A549 (cell line): ENCODE measurements around the gene PIGB. TPM values are rescaled to one million over a fixed set of nuclear protein-coding genes. Genes with fewer than 3 reads are reported as not detected.

Experiments used
- ATAC-seq, 2 experiments: fragments of 200-7000 bp in 1 of 2; fragments of >200 bp in 1 of 2; cut with Nextera tagmentation in 1 of 2; cut with Tn5 transposase in 1 of 2; 3 replicates each; pipeline versions ENCODE4 v1.8.0 to v1.9.1; 2018 to 2020; ENCODE audit warnings: mild to moderate bottlenecking in 1 of 2, moderate library complexity in 1 of 2
- CTCF ChIA-PET: fragments of 300-600 bp; sonication (Branson Sonifier 250); formaldehyde crosslinking; extraction: SDS; loops from one replicate; lab custom pipeline; 2021; ENCODE audit warnings: antibody characterized with exemption, inconsistent platforms; lab: Yijun Ruan, JAX
- POLR2A ChIA-PET: fragments of 350-600 bp; formaldehyde crosslinking; extraction: SDS; loops from one replicate; lab custom pipeline; 2021; ENCODE audit warnings: antibody characterized with exemption, inconsistent platforms; lab: Yijun Ruan, JAX
- DNase-seq, 2 experiments: peaks; one replicate each; pipeline versions ENCODE4 v3.0.0 to v3.0.0-alpha.2; 2011 to 2016; ENCODE audit warnings: low read depth in 1 of 2, low spot score in 1 of 2
- FAIRE-seq: peaks from 2 replicates; lab custom pipeline; 2011; peaks lifted over from hg19 to GRCh38; lab: Jason Lieb, UNC
- H3K27ac ChIP-seq, 2 experiments: fragments of >200 bp; sonication (Bioruptor Twin); formaldehyde crosslinking; 3 replicates each; pipeline ENCODE4 v1.5.1; 2016 to 2017
- H3K4me1 ChIP-seq: fragments of >200 bp; sonication (Bioruptor Twin); formaldehyde crosslinking; 3 replicates; pipeline ENCODE4 v1.6.1; 2016
- H3K4me2 ChIP-seq: fragments of >200 bp; sonication (Bioruptor Twin); formaldehyde crosslinking; 3 replicates; pipeline ENCODE4 v1.6.1; 2016
- H3K4me3 ChIP-seq: fragments of >200 bp; sonication (Bioruptor Twin); formaldehyde crosslinking; 3 replicates; pipeline ENCODE4 v1.5.1; 2016
- H3K9me3 ChIP-seq: fragments of >200 bp; sonication (Bioruptor Twin); formaldehyde crosslinking; 3 replicates; pipeline ENCODE4 v1.6.1; 2016
- BHLHE40 ChIP-seq: IDR thresholded peaks from 2 replicates; pipeline ENCODE4 v1.6.1; 2012; ENCODE audit warnings: low read depth, low read length, inconsistent platforms
- CHD2 ChIP-seq: fragments of 150-350 bp; IDR thresholded peaks from 2 replicates; pipeline ENCODE4 v1.6.1; 2014; ENCODE audit warnings: low read length; ENCODE audit not compliant: partially characterized antibody
- CHD4 ChIP-seq: fragments of 200-600 bp; sonication (generic); IDR thresholded peaks from 2 replicates; pipeline ENCODE4 v1.6.1; 2016; ENCODE audit warnings: antibody characterized with exemption, mild to moderate bottlenecking, borderline replicate concordance
- CTCF ChIP-seq: fragments of >200 bp; sonication (Bioruptor Twin); formaldehyde crosslinking; IDR thresholded peaks from 3 replicates; pipeline ENCODE4 v1.5.1; 2016
- E2F6 ChIP-seq: IDR thresholded peaks from 2 replicates; pipeline ENCODE4 v1.6.1; 2012; ENCODE audit warnings: low read depth, borderline replicate concordance
- EHF ChIP-seq: fragments of 250-450 bp; sonication (Bioruptor Pico); IDR thresholded peaks from 2 replicates; pipeline ENCODE4 v1.5.0; 2020; ENCODE audit warnings: mild to moderate bottlenecking
- EP300 ChIP-seq, 2 experiments: fragments of >200 bp; sonication (Bioruptor Twin); formaldehyde crosslinking; IDR thresholded peaks; 2 replicates in 1 of 2; 3 replicates in 1 of 2; pipeline ENCODE4 v1.6.1; 2016 to 2017
- FOSB ChIP-seq: fragments of 250-450 bp; sonication (Bioruptor Pico); IDR thresholded peaks from 2 replicates; pipeline ENCODE4 v1.5.0; 2020; ENCODE audit warnings: mild to moderate bottlenecking, moderate library complexity
- FOXS1 ChIP-seq: fragments of 250-450 bp; sonication (Bioruptor Pico); IDR thresholded peaks from 2 replicates; pipeline ENCODE4 v1.5.0; 2020; ENCODE audit warnings: mild to moderate bottlenecking, moderate library complexity
- HDAC2 ChIP-seq: fragments of 200-600 bp; sonication (generic); IDR thresholded peaks from 2 replicates; pipeline ENCODE4 v1.6.1; 2016
- HEYL ChIP-seq: fragments of 250-450 bp; sonication (Bioruptor Pico); IDR thresholded peaks from 2 replicates; pipeline ENCODE4 v1.8.0; 2021; ENCODE audit warnings: mild to moderate bottlenecking, moderate library complexity
- HOXA7 ChIP-seq: fragments of 250-450 bp; sonication (Bioruptor Pico); IDR thresholded peaks from 2 replicates; pipeline ENCODE4 v1.5.0; 2020; ENCODE audit warnings: mild to moderate bottlenecking, moderate library complexity
- JUN ChIP-seq, 2 experiments: fragments of >200 bp; sonication (Bioruptor Twin); formaldehyde crosslinking; IDR thresholded peaks; 2 replicates in 1 of 2; 3 replicates in 1 of 2; pipeline ENCODE4 v1.6.1; 2016 to 2017
- KDM5A ChIP-seq: fragments of 200-600 bp; sonication (generic); IDR thresholded peaks from 2 replicates; pipeline ENCODE4 v1.6.1; 2016; ENCODE audit warnings: antibody characterized with exemption, mild to moderate bottlenecking
- MAFK ChIP-seq: fragments of 450-650 bp; IDR thresholded peaks from 2 replicates; pipeline ENCODE4 v1.6.1; 2014; ENCODE audit not compliant: partially characterized antibody
- MAZ ChIP-seq: fragments of 150-350 bp; IDR thresholded peaks from 2 replicates; pipeline ENCODE4 v1.6.1; 2014; ENCODE audit warnings: antibody characterized with exemption, low read depth, low read length, borderline replicate concordance
- NFE2L2 ChIP-seq: fragments of 150-350 bp; conservative IDR thresholded peaks from 2 replicates; pipeline ENCODE4 v1.6.1; 2014; ENCODE audit warnings: low read length
- NPAS2 ChIP-seq: fragments of 250-450 bp; sonication (Bioruptor Pico); IDR thresholded peaks from 2 replicates; pipeline ENCODE4 v1.8.0; 2022; ENCODE audit warnings: mild to moderate bottlenecking, moderate library complexity, borderline replicate concordance
- NR3C1 ChIP-seq: fragments of >200 bp; sonication (Bioruptor Twin); formaldehyde crosslinking; IDR thresholded peaks from 3 replicates; pipeline ENCODE4 v1.6.1; 2017
- POLR2AphosphoS2 ChIP-seq: conservative IDR thresholded peaks from 2 replicates; pipeline ENCODE4 v1.6.1; 2012; ENCODE audit warnings: low read length, improper control_type of control experiment, inconsistent platforms
- RCOR1 ChIP-seq: fragments of 150-350 bp; IDR thresholded peaks from 2 replicates; pipeline ENCODE4 v1.6.1; 2014; ENCODE audit warnings: antibody characterized with exemption, low read length, low read depth
- REST ChIP-seq: fragments of 200-600 bp; sonication (generic); IDR thresholded peaks from 2 replicates; pipeline ENCODE4 v1.6.1; 2016; ENCODE audit warnings: antibody characterized with exemption, mild to moderate bottlenecking, moderate library complexity
- RNF2 ChIP-seq: fragments of 200-600 bp; sonication (generic); IDR thresholded peaks from 2 replicates; pipeline ENCODE4 v1.6.1; 2016; ENCODE audit warnings: low read depth, mild to moderate bottlenecking, antibody characterized with exemption, moderate library complexity, borderline replicate concordance
- ZC3H11A ChIP-seq: fragments of 450-650 bp; IDR thresholded peaks from 2 replicates; pipeline ENCODE4 v1.6.1; 2014; ENCODE audit warnings: antibody characterized with exemption, mild to moderate bottlenecking
- ZSCAN20 ChIP-seq: fragments of 250-450 bp; sonication (Bioruptor Pico); IDR thresholded peaks from 2 replicates; pipeline ENCODE4 v1.8.0; 2022; ENCODE audit warnings: mild to moderate bottlenecking, moderate library complexity
- WGBS: methylation state at CpG from one replicate; pipeline ENCODE4 v1.1.6; 2017; ENCODE audit errors: missing lambda C conversion rate; 5-methylcytosine and 5-hydroxymethylcytosine counted together
- polyA minus RNA-seq: library from RNA; depleted of rRNA, polyadenylated mRNA; stranded (reverse); fragments of >200 nt; gene quantifications from 2 replicates; pipeline ENCODE4 v1.2.3, GENCODE V29; 2011; rRNA and poly(A)+ RNA removed
- polyA plus RNA-seq, 4 experiments: library from polyadenylated mRNA; depleted of rRNA in 3 of 4; stranded (reverse); fragments of >200 nt; fragmentation: RNase III in 1 of 4; extraction: RNeasy Plus Mini Kit Qiagen cat#74134 plus additional on column Dnase treatment in 1 of 4; gene quantifications; 2 replicates in 3 of 4; 3 replicates in 1 of 4; pipeline ENCODE4 v1.2.3, GENCODE V29; 2011 to 2017
- TF ChIP-seq, protein P1 (sequence below): IDR thresholded peaks from 2 replicates; pipeline ENCODE4 v1.6.1; 2012
- TF ChIP-seq, protein P2 (sequence below): fragments of 150-350 bp; IDR thresholded peaks from 2 replicates; pipeline ENCODE4 v1.6.1; 2014; ENCODE audit warnings: low read depth, mild to moderate bottlenecking, low read length
- TF ChIP-seq, protein P3 (sequence below): fragments of >200 bp; sonication (Bioruptor Twin); formaldehyde crosslinking; IDR thresholded peaks from 3 replicates; pipeline ENCODE4 v1.6.1; 2016

Gene PIGB
- polyA plus RNA-seq (2011; rRNA removed) (43.3 and 43.4 TPM in 2 replicates), polyA plus RNA-seq (2017; fragmentation: RNase III; extraction: RNeasy Plus Mini Kit Qiagen cat#74134 plus additional on column Dnase treatment) (17.6 to 21.5 TPM (median 19.8 TPM) in 3 replicates), polyA minus RNA-seq (19.5 and 20.6 TPM in 2 replicates)
- polyA plus RNA-seq (2012; cell fraction: cytosol; rRNA removed) = 6.6 and 7.9 TPM in 2 replicates
- 7.9 and 14.3 TPM in 2 replicates for polyA plus RNA-seq (2012; cell fraction: nucleus; rRNA removed)

DNA sequence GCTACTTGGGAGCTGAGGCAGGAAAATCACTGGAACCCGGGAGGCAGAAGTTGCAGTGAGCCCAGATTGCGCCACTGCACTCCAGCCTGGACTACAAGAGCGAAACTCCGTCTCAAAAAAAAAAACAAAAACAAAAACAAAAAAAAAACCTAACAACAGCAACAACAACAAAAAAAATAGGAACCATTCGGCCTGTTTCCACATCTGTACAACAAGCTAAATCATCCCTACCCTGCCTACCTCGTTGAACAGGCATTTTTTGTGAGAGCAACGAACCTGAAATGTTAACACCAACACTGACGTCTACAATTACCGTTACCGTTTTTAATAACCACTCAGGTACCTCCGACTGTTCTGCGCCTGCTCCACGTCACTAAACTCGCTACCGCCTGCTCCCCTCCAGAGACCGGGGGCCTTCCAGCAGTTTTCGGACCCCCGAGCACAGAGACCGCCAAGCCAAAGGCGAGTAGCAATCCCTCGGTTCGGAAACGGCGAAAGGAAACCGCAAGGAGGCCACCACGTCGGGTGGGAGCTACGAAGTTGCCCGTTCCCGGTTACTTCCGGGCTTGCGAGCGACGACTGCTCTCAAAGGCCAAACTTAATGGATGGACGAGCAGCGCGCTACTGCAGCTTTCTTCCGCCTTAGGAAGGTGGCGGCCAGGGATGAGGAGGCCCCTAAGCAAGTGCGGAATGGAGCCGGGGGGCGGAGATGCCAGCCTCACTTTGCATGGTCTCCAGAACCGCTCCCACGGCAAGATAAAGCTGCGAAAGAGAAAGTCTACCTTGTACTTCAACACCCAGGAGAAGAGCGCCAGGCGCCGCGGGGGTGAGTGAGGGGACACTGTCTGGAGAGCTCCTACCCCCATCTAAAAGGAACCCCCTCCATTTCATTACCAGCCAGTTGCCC, at the start of gene PIGB, which contains the start of gene PIGBOS1:
PIGB (plus strand) TSS at position 635 of the 907 bp plus-strand sequence; CDS start at position 664, 29 bp downstream.
PIGBOS1 (minus strand) TSS at position 536 of the 907 bp plus-strand sequence. CDS start 1,331 bp downstream, outside the sequence.
- CTCF ChIA-PET = interaction anchor here (0.6 to 2.5 kb wide), 8 partner anchors 15 to 191 kb away, joined by 3 to 14 read pairs (median 4); partner anchors contain the start of genes CCPG1 and PIERCE2
- POLR2A ChIA-PET = interaction anchor here (0.6 to 2.2 kb wide), 13 partner anchors 9 to 589 kb away, joined by 3 to 42 read pairs (median 4); partner anchors contain the start of genes CCPG1, PIERCE2 and RSL24D1
- ATAC-seq = peak; percentile 99
- no peak for FAIRE-seq
- Histone ChIP-seq H3K27ac (peak within 1 kb of the TSS; percentile 85 to 90), H3K4me2 (peak within 1 kb of the TSS; percentile 72), H3K4me1 (peaks cover 21% of the 10 kb centered on the region), H3K9me3 (no peaks in the 10 kb centered on the region), H3K4me3 (peak within 1 kb of the TSS; percentile 62)
- 2% methylated on average over 49 of the region's 49 CpGs for WGBS
- peak; percentile 84 to 96 for DNase-seq
- TF ChIP-seq HEYL (CRISPR knock-in tag) = no peak
- TF ChIP-seq, protein P1, sequence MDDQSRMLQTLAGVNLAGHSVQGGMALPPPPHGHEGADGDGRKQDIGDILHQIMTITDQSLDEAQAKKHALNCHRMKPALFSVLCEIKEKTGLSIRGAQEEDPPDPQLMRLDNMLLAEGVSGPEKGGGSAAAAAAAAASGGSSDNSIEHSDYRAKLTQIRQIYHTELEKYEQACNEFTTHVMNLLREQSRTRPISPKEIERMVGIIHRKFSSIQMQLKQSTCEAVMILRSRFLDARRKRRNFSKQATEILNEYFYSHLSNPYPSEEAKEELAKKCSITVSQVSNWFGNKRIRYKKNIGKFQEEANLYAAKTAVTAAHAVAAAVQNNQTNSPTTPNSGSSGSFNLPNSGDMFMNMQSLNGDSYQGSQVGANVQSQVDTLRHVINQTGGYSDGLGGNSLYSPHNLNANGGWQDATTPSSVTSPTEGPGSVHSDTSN = no peak
- TF ChIP-seq FOXS1 (CRISPR knock-in tag) = no peak
- TF ChIP-seq KDM5A = no peak
- no peak for TF ChIP-seq NPAS2
- TF ChIP-seq, protein P2, sequence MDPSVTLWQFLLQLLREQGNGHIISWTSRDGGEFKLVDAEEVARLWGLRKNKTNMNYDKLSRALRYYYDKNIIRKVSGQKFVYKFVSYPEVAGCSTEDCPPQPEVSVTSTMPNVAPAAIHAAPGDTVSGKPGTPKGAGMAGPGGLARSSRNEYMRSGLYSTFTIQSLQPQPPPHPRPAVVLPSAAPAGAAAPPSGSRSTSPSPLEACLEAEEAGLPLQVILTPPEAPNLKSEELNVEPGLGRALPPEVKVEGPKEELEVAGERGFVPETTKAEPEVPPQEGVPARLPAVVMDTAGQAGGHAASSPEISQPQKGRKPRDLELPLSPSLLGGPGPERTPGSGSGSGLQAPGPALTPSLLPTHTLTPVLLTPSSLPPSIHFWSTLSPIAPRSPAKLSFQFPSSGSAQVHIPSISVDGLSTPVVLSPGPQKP = no peak
- TF ChIP-seq EHF (CRISPR knock-in tag) = peak; percentile 50; the same call in 1 of the 2 replicates
- TF ChIP-seq HOXA7 (CRISPR knock-in tag) = no peak
- peak; percentile 84 to 94 for TF ChIP-seq JUN (IDR thresholded peaks at IDR 0.05)
- peak; percentile 48; the same call in 1 of the 2 replicates for TF ChIP-seq REST
- no peak for TF ChIP-seq CTCF
- no peak for TF ChIP-seq FOSB (CRISPR knock-in tag)
- no peak for TF ChIP-seq NFE2L2
- TF ChIP-seq MAFK = no peak
- no peak for TF ChIP-seq RNF2
- TF ChIP-seq MAZ = peak; percentile 84; the same call in 1 of the 2 replicates
- TF ChIP-seq ZC3H11A = no peak
- TF ChIP-seq RCOR1 = no peak
- TF ChIP-seq BHLHE40 = no peak
- TF ChIP-seq CHD4 = no peak
- peak; percentile 65; the same call in 1 of the 2 replicates for TF ChIP-seq E2F6
- no peak for TF ChIP-seq POLR2AphosphoS2
- no peak for TF ChIP-seq CHD2
- TF ChIP-seq, protein P3, sequence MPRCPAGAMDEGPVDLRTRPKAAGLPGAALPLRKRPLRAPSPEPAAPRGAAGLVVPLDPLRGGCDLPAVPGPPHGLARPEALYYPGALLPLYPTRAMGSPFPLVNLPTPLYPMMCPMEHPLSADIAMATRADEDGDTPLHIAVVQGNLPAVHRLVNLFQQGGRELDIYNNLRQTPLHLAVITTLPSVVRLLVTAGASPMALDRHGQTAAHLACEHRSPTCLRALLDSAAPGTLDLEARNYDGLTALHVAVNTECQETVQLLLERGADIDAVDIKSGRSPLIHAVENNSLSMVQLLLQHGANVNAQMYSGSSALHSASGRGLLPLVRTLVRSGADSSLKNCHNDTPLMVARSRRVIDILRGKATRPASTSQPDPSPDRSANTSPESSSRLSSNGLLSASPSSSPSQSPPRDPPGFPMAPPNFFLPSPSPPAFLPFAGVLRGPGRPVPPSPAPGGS = peak; percentile 68; the same call in 1 of the 3 replicates
- TF ChIP-seq NR3C1 = no peak
- no peak for TF ChIP-seq HDAC2
- TF ChIP-seq ZSCAN20 (CRISPR knock-in tag) = no peak
- TF ChIP-seq EP300 (IDR thresholded peaks at IDR 0.05) = no peak
